GM23338 (cell line): ENCODE measurements around the gene ANAPC13.

Experiments used
- CREB1 ChIP-seq: fragments of 250-450 bp; sonication (Bioruptor Pico); IDR thresholded peaks from 2 replicates; pipeline ENCODE4 v1.5.0; 2020; ENCODE audit warnings: low read depth, mild to moderate bottlenecking, moderate library complexity
- ETS1 ChIP-seq: IDR thresholded peaks from 2 replicates; pipeline ENCODE4 v1.6.1; 2016; ENCODE audit warnings: antibody characterized with exemption
- EZH2 ChIP-seq: fragments of 200-600 bp; sonication (generic); IDR thresholded peaks from one replicate; pipeline ENCODE4 v1.8.0; 2017; ENCODE audit warnings: antibody characterized with exemption, mild to moderate bottlenecking, low read depth; ENCODE audit not compliant: unreplicated experiment
- EZH2phosphoT487 ChIP-seq: fragments of 200-600 bp; sonication (generic); IDR thresholded peaks from one replicate; pipeline ENCODE4 v1.8.1; 2018; ENCODE audit warnings: antibody characterized with exemption; ENCODE audit not compliant: unreplicated experiment
- JUNB ChIP-seq: IDR thresholded peaks from one replicate; pipeline ENCODE4 v1.6.1; 2016; ENCODE audit warnings: antibody characterized with exemption; ENCODE audit not compliant: unreplicated experiment
- POLR2AphosphoS5 ChIP-seq: IDR thresholded peaks from 2 replicates; pipeline ENCODE4 v1.6.1; 2016; ENCODE audit warnings: antibody characterized with exemption, low read depth
- REST ChIP-seq: IDR thresholded peaks from one replicate; pipeline ENCODE4 v1.6.1; 2018; ENCODE audit warnings: antibody characterized with exemption; ENCODE audit not compliant: unreplicated experiment
- STAT1 ChIP-seq: IDR thresholded peaks from one replicate; pipeline ENCODE4 v1.6.1; 2016; ENCODE audit warnings: antibody characterized with exemption; ENCODE audit not compliant: unreplicated experiment
- ZNF331 ChIP-seq: fragments of 250-450 bp; sonication (Bioruptor Pico); IDR thresholded peaks from 2 replicates; pipeline ENCODE4 v1.5.0; 2020; ENCODE audit warnings: low read depth, mild to moderate bottlenecking, moderate library complexity
- TF ChIP-seq, protein P1 (sequence below), 2 experiments: fragments of 200-600 bp in 1 of 2; sonication (generic) in 1 of 2; conservative IDR thresholded peaks; 2 replicates each; pipeline versions ENCODE4 v1.5.1 to v1.6.1; 2016 to 2017; ENCODE audit warnings: antibody characterized with exemption in 2 of 2, low read depth in 2 of 2, mild to moderate bottlenecking in 2 of 2, moderate library complexity in 1 of 2
- TF ChIP-seq, protein P2 (sequence below): fragments of 250-450 bp; sonication (Bioruptor Pico); IDR thresholded peaks from 2 replicates; pipeline ENCODE4 v1.5.0; 2020; ENCODE audit warnings: mild to moderate bottlenecking, moderate library complexity

- TF ChIP-seq POLR2AphosphoS5 (no peak), CREB1 (CRISPR knock-in tag) (no peak), REST (no peak), EZH2 (no peak), EZH2phosphoT487 (no peak), STAT1 (no peak), JUNB (no peak), ZNF331 (CRISPR knock-in tag) (no peak), ETS1 (no peak)
- TF ChIP-seq, protein P1, sequence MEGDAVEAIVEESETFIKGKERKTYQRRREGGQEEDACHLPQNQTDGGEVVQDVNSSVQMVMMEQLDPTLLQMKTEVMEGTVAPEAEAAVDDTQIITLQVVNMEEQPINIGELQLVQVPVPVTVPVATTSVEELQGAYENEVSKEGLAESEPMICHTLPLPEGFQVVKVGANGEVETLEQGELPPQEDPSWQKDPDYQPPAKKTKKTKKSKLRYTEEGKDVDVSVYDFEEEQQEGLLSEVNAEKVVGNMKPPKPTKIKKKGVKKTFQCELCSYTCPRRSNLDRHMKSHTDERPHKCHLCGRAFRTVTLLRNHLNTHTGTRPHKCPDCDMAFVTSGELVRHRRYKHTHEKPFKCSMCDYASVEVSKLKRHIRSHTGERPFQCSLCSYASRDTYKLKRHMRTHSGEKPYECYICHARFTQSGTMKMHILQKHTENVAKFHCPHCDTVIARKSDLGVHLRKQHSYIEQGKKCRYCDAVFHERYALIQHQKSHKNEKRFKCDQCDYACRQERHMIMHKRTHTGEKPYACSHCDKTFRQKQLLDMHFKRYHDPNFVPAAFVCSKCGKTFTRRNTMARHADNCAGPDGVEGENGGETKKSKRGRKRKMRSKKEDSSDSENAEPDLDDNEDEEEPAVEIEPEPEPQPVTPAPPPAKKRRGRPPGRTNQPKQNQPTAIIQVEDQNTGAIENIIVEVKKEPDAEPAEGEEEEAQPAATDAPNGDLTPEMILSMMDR (conservative IDR thresholded peaks at IDR 0.05; ENCODE audit: low read depth in 2 of 2): no peak
- TF ChIP-seq, protein P2, sequence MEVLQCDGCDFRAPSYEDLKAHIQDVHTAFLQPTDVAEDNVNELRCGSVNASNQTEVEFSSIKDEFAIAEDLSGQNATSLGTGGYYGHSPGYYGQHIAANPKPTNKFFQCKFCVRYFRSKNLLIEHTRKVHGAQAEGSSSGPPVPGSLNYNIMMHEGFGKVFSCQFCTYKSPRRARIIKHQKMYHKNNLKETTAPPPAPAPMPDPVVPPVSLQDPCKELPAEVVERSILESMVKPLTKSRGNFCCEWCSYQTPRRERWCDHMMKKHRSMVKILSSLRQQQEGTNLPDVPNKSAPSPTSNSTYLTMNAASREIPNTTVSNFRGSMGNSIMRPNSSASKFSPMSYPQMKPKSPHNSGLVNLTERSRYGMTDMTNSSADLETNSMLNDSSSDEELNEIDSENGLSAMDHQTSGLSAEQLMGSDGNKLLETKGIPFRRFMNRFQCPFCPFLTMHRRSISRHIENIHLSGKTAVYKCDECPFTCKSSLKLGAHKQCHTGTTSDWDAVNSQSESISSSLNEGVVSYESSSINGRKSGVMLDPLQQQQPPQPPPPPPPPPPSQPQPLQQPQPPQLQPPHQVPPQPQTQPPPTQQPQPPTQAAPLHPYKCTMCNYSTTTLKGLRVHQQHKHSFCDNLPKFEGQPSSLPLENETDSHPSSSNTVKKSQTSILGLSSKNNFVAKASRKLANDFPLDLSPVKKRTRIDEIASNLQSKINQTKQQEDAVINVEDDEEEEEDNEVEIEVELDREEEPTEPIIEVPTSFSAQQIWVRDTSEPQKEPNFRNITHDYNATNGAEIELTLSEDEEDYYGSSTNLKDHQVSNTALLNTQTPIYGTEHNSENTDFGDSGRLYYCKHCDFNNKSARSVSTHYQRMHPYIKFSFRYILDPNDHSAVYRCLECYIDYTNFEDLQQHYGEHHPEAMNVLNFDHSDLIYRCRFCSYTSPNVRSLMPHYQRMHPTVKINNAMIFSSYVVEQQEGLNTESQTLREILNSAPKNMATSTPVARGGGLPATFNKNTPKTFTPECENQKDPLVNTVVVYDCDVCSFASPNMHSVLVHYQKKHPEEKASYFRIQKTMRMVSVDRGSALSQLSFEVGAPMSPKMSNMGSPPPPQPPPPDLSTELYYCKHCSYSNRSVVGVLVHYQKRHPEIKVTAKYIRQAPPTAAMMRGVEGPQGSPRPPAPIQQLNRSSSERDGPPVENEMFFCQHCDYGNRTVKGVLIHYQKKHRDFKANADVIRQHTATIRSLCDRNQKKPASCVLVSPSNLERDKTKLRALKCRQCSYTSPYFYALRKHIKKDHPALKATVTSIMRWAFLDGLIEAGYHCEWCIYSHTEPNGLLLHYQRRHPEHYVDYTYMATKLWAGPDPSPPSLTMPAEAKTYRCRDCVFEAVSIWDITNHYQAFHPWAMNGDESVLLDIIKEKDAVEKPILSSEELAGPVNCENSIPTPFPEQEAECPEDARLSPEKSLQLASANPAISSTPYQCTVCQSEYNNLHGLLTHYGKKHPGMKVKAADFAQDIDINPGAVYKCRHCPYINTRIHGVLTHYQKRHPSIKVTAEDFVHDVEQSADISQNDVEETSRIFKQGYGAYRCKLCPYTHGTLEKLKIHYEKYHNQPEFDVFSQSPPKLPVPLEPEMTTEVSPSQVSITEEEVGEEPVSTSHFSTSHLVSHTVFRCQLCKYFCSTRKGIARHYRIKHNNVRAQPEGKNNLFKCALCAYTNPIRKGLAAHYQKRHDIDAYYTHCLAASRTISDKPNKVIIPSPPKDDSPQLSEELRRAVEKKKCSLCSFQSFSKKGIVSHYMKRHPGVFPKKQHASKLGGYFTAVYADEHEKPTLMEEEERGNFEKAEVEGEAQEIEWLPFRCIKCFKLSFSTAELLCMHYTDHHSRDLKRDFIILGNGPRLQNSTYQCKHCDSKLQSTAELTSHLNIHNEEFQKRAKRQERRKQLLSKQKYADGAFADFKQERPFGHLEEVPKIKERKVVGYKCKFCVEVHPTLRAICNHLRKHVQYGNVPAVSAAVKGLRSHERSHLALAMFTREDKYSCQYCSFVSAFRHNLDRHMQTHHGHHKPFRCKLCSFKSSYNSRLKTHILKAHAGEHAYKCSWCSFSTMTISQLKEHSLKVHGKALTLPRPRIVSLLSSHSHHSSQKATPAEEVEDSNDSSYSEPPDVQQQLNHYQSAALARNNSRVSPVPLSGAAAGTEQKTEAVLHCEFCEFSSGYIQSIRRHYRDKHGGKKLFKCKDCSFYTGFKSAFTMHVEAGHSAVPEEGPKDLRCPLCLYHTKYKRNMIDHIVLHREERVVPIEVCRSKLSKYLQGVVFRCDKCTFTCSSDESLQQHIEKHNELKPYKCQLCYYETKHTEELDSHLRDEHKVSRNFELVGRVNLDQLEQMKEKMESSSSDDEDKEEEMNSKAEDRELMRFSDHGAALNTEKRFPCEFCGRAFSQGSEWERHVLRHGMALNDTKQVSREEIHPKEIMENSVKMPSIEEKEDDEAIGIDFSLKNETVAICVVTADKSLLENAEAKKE (CRISPR knock-in tag): no peak
These were observed 35.8 kb downstream of the ANAPC13 start for GRCh38 chr3:134449951-134450350.
